ENCODE results near the gene PRKN.

The PRKN gene

GRCh38 chr6:161677188-161677587 is 1050.4 kb downstream of the PRKN start:
- no peak for TF ChIP-seq CTCF (IDR thresholded peaks at IDR 0.05)

GRCh38 chr6:161676586-161676985 is 1051.0 kb downstream of the PRKN start:
- no peak for TF ChIP-seq CTCF (IDR thresholded peaks at IDR 0.05)

GRCh38 chr6:161674930-161675682 is 1052.5 kb downstream of the PRKN start:
- no peak for TF ChIP-seq CTCF (IDR thresholded peaks at IDR 0.05)

- no peak for TF ChIP-seq CTCF (IDR thresholded peaks at IDR 0.05)
These were observed 1054.5 kb downstream of the PRKN start for GRCh38 chr6:161673026-161673425.

GRCh38 chr6:161671117-161671516 is 1056.4 kb downstream of the PRKN start:
- TF ChIP-seq CTCF (IDR thresholded peaks at IDR 0.05), result no peak

- no peak for TF ChIP-seq CTCF (IDR thresholded peaks at IDR 0.05)
These were observed 1058.9 kb downstream of the PRKN start for GRCh38 chr6:161668665-161669064.

GRCh38 chr6:161667957-161668356 is 1059.6 kb downstream of the PRKN start:
- no peak for TF ChIP-seq CTCF (IDR thresholded peaks at IDR 0.05)

- no peak for TF ChIP-seq CTCF (IDR thresholded peaks at IDR 0.05)
These were observed 1063.9 kb downstream of the PRKN start for GRCh38 chr6:161663682-161664081.

Data from LNCAP (cell line).